GM20431 (cell line): ENCODE data around the gene CELF4.

Experiments
- in situ Hi-C: fragments of 300-500 bp; cut with MseI, MboI; formaldehyde crosslinking; loops from one replicate; pipeline ENCODE4 v1.15.0; 2020; ENCODE audit warnings: low sequenced_read_pairs; ENCODE audit not compliant: unreplicated experiment

CELF4 gene

GRCh38 chr18:37550118-37550875 lies 15.3 kb downstream of the CELF4 start:
- in situ Hi-C loops, result no loop called here

GRCh38 chr18:37548679-37549289 lies 16.8 kb downstream of the CELF4 start:
- in situ Hi-C loops, result no loop called here

GRCh38 chr18:37547196-37547827 lies 18.3 kb downstream of the CELF4 start:
- in situ Hi-C loops, result no loop called here

GRCh38 chr18:37546651-37547050 lies 18.9 kb downstream of the CELF4 start:
- in situ Hi-C loops, result no loop called here

- in situ Hi-C loops, result no loop called here
Measured at GRCh38 chr18:37546272-37546537, 19.4 kb downstream of the CELF4 start.

- in situ Hi-C loops, result no loop called here
Measured at GRCh38 chr18:37545461-37546271, 19.9 kb downstream of the CELF4 start.

GRCh38 chr18:37544713-37545112 lies 20.9 kb downstream of the CELF4 start:
- in situ Hi-C loops, result no loop called here

- in situ Hi-C loops, result no loop called here
Measured at GRCh38 chr18:37544217-37544616, 21.4 kb downstream of the CELF4 start.

GRCh38 chr18:37543321-37543720 lies 22.3 kb downstream of the CELF4 start:
- in situ Hi-C loops, result no loop called here

GRCh38 chr18:37541517-37541916 lies 24.1 kb downstream of the CELF4 start:
- in situ Hi-C loops, result no loop called here

- in situ Hi-C loops, result no loop called here
Measured at GRCh38 chr18:37540424-37541138, 25.0 kb downstream of the CELF4 start.

GRCh38 chr18:37539236-37539635 lies 26.4 kb downstream of the CELF4 start:
- in situ Hi-C loops, result no loop called here

- in situ Hi-C loops, result no loop called here
Measured at GRCh38 chr18:37538526-37539205, 26.9 kb downstream of the CELF4 start.

GRCh38 chr18:37537868-37538525 lies 27.6 kb downstream of the CELF4 start:
- in situ Hi-C loops, result no loop called here

- in situ Hi-C loops, result no loop called here
Measured at GRCh38 chr18:37536656-37537055, 28.9 kb downstream of the CELF4 start.

- in situ Hi-C loops, result no loop called here
Measured at GRCh38 chr18:37535968-37536367, 29.6 kb downstream of the CELF4 start.

- in situ Hi-C loops, result no loop called here
Measured at GRCh38 chr18:37534627-37535026, 31.0 kb downstream of the CELF4 start.

GRCh38 chr18:37533647-37534584 lies 31.7 kb downstream of the CELF4 start:
- in situ Hi-C loops, result no loop called here
